IPS-18c (cell line): ENCODE measurements around the gene PIK3AP1.
"Not testable (repeated sequence)": the region's sequence is repeated elsewhere in the genome, so short reads cannot be mapped to it uniquely, and the experiment has no call there.

Source experiments
- H3K4me3 ChIP-seq: 2 replicates; pipeline ENCODE4 v1.7.0; 2013; ENCODE audit warnings: low read depth, mild to moderate bottlenecking, low read length, moderate library complexity; ENCODE audit not compliant: insufficient read depth
- H3K9me3 ChIP-seq: one replicate; pipeline ENCODE4 v1.6.1; 2013; ENCODE audit warnings: mild to moderate bottlenecking, low read length, moderate library complexity; ENCODE audit not compliant: control insufficient read depth, insufficient read depth

The PIK3AP1 gene

GRCh38 chr10:96705134-96705533 is 15.2 kb downstream of the PIK3AP1 start:
- Histone ChIP-seq H3K9me3 (peaks cover 3% of the 10 kb centered on the region), H3K4me3 (no peak overlapping the region)

GRCh38 chr10:96704563-96704962 is 15.8 kb downstream of the PIK3AP1 start:
- Histone ChIP-seq H3K9me3 (peaks cover 3% of the 10 kb centered on the region), H3K4me3 (no peak overlapping the region)

DNA sequence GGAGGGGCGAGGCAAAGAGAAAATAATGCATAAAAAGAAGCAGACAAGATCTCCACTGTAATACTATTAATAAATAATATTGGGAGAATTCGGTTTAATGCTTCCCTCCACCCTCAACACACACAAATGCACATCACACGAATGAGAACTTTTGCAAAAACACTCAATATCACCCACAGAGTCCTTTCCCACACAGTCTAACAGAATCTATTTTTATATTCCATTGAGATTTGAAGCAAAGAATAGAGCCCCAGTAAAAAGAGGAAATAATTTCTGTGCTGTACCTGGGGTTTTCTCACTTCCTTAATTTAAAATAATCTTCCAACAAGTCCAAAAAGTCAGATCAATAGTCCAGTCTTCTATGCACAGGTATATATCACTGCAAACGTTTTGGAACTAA is 17.0 kb downstream of the PIK3AP1 start:
- H3K4me3 ChIP-seq, result no peak overlapping the region

DNA sequence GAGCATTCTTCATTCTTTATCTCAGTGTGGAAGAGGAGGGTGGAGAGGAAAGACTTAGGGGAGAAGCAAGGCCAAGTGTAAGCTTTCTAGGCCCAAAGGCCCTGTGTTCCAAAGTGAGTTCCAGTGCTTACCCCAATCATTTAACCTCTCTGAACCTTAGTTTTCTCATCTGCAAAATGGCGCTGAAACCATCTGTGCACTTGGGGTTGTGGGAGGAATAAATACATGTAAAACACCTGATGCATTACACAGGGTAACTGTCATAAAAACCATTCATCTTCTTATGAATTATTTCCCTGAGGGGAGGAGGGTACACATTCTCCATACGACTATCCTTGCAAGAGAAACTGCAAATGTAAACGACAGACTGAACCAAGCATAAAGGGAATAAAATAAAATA is 19.0 kb downstream of the PIK3AP1 start:
- H3K9me3 ChIP-seq, result no peaks in the 10 kb centered on the region
- H3K4me3 ChIP-seq, result no peak overlapping the region

More for the DNA sequence above, 17.0 kb downstream of the PIK3AP1 start:
- no peaks in the 10 kb centered on the region for H3K9me3 ChIP-seq

DNA sequence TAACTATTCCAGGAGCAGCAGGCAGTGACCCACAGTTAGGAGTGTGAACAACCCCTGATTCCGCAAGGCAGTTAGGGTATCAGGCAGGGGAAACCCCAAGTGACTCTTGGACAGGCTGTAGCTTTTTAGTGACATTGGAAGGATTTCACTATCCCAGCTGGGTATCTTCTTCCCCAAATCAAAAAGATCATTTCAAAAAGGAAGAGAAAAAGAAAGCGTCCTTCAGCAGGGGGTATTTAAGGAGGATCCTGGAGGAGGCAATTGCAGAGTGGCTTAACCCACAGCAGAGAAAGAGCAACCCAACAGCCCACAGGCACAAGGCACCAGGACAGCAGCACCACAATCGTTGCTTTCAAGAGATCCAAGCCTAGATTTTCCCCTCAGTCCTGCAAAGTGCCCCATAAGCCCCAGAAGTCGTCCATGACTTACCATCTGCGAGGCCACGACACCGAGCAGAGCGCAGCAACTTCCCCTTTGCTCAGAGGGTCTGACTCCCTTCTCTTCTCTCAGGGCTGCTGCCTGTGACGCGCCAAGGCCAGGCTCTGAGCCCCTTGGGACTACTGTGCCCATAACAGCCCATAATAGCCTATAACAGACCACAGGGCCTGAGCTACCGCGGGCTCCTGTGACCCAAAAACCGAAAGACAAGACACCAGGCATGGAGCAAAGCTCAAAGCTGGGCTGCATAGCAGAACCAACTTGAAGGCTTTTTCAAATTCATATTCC is 19.8 kb downstream of the PIK3AP1 start:
- H3K9me3 ChIP-seq, result no peaks in the 10 kb centered on the region
- H3K4me3 ChIP-seq, result no peak overlapping the region

- Histone ChIP-seq H3K4me3 (no peak overlapping the region), H3K9me3 (no peaks in the 10 kb centered on the region)
These were observed 20.7 kb downstream of the PIK3AP1 start for GRCh38 chr10:96699613-96700012.

- H3K4me3 ChIP-seq, H3K9me3 ChIP-seq: not testable (repeated sequence)
These were observed 22.0 kb downstream of the PIK3AP1 start for GRCh38 chr10:96698305-96698704.

DNA sequence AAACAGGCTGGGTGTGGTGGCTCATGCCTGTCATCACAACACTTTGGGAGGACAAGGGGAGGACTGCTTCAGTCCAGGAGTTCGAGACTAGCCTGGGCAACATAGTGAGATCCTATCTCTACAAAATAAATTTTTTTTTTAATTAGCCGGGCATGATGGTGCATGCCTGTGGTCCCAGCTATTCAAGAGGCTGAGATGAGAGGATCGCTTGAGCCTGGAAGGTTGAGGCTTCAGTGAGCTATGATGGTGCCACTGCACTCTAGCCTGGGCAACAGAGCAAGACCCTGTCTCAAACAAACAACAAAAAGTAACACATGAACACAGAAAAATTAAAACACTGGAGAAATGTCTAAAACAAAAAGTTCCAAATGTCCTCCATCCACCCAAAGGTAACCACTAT is 22.9 kb downstream of the PIK3AP1 start:
- no peaks in the 10 kb centered on the region for H3K9me3 ChIP-seq
- no peak overlapping the region for H3K4me3 ChIP-seq

- no peak overlapping the region for H3K4me3 ChIP-seq
- H3K9me3 ChIP-seq, result no peaks in the 10 kb centered on the region
These were observed 23.4 kb downstream of the PIK3AP1 start for GRCh38 chr10:96696845-96697425.

GRCh38 chr10:96695975-96696634 is 24.2 kb downstream of the PIK3AP1 start:
- no peaks in the 10 kb centered on the region for H3K9me3 ChIP-seq
- no peak overlapping the region for H3K4me3 ChIP-seq

- Histone ChIP-seq H3K9me3 (no peaks in the 10 kb centered on the region), H3K4me3 (no peak overlapping the region)
These were observed 24.9 kb downstream of the PIK3AP1 start for GRCh38 chr10:96695366-96695765.

DNA sequence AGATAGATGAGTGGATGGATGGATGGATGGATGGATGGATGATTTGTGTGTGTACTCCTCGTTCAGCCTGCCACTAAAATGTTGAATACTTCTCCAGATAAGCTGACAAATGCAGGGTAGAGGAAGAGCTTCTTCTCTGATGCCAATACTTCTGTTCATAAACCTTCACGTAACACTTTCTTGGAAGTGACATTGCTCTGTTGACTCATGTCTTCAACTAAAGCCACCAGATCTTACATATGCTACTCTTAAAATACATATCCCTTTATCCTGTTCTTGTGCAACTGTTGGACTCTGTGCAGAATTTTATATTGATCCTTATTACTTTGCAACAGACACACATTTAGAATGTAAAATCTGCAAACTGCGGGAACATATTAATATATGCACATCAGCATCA is 26.9 kb downstream of the PIK3AP1 start:
- no peak overlapping the region for H3K4me3 ChIP-seq
- no peaks in the 10 kb centered on the region for H3K9me3 ChIP-seq

DNA sequence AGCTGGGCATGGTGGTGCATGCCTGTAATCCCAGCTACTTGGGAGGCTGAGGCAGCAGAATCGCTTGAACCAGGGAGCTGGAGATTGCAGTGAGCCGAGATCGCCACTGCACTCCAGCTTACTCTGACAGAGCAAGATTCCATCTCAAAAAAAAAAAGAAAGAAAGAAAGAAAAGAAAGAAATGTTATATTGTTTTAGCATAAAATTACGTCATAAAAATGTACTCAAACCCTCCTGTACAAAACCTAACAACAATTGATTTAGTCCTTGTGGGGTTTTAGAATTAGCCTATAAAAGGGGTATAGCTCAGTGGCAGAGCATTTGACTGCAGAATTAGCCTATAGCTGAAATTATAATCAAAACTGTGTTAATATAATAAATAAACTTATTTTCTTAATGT is 27.9 kb downstream of the PIK3AP1 start:
- H3K4me3 ChIP-seq, result no peak overlapping the region
- no peaks in the 10 kb centered on the region for H3K9me3 ChIP-seq

- Histone ChIP-seq H3K4me3 (no peak overlapping the region), H3K9me3 (no peaks in the 10 kb centered on the region)
These were observed 28.6 kb downstream of the PIK3AP1 start for GRCh38 chr10:96691761-96692160.

DNA sequence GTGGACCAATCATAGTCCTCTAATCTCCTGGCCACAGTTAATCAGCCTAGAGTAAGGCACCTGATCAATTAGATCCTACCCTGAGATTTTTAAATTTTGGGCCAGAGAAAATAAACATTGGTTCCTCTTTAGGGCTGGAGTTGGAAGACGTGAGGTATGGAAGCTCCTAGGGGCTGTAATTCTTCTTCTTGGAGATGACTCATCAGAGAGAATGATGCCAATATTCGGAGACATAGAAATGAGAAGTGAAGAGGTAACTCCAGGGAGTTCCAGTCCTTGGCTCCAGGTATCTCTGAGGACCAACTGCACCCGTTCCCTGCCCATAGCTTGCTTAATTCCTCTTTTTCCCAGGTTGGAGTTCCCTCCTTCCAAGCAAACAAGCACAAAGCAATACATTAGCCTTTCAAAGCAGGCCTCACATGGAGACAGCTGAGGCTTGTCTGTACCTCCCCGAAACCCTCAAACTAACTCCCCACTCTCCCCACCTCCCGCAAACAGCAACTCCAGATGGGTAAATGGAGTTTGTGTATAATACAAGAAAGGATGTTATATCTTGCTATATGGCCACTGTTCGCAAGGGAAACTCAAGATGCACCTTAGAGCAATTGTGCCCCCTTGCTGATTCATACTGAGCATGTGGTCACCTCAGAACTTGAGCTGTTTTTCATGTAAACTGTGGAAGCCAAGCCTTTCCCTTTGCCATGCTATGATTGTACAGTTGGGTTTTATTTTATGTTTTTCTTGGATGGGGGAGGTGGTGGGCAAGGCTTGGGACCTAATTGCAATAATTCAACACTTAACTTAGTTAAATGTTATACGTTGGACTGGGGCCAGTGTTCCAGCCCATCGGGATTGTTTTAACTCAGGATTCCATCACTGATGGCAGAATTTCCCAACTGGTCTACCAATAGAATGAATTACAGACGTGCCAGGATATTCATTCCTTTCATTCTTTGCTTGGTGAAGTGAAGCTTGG is 29.3 kb downstream of the PIK3AP1 start:
- no peaks in the 10 kb centered on the region for H3K9me3 ChIP-seq
- H3K4me3 ChIP-seq, result no peak overlapping the region

DNA sequence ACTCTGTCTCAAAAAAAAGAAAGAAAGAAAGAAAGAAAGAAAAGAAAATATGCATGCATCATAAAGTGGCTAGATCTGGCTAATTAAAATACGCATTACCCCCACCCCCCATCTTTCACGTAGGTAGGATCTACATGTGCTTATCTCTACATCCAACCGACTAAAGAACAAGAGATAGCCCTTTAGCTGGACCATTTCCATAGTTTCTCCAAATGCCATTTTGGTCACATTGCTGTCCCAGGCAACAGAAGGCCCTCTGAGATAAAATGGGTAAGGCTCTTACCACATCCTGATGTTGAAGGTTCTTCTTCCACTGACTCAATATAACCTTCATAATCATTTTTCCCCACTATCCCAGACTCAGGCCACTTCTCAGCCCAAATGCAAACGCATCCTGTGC is 31.5 kb downstream of the PIK3AP1 start:
- H3K4me3 ChIP-seq, result no peak overlapping the region
- H3K9me3 ChIP-seq, result peaks cover 2% of the 10 kb centered on the region

- H3K4me3 ChIP-seq, result no peak overlapping the region
- H3K9me3 ChIP-seq, result peaks cover 2% of the 10 kb centered on the region
These were observed 32.8 kb downstream of the PIK3AP1 start for GRCh38 chr10:96687317-96688012.
